Esophagus muscularis mucosa (tissue), 4 donors: ENCODE results near the gene MED13L. TPM values are rescaled to one million over a fixed set of nuclear protein-coding genes. Genes with fewer than 3 reads are reported as not detected.

Experiments
- DNase-seq: peaks from one replicate; pipeline ENCODE4 v3.0.0-alpha.2; 2017; ENCODE audit errors: extremely low spot score
- H3K27ac ChIP-seq, 4 donors: fragments of 200-600 bp; sonication (generic); replicated peaks in 1 of 4; 1 replicate in 3 of 4; 2 replicates in 1 of 4; pipeline ENCODE4 v1.5.1; 2016 to 2019; ENCODE audit warnings: mild to moderate bottlenecking in 1 of 4
- H3K27me3 ChIP-seq, 4 donors: fragments of 200-600 bp; sonication (generic); one replicate each; pipeline versions ENCODE4 v1.5.1 to v1.6.0; 2016 to 2019
- H3K36me3 ChIP-seq, 4 donors: fragments of 200-600 bp; sonication (generic); one replicate each; pipeline ENCODE4 v1.5.1; 2016 to 2019
- H3K4me1 ChIP-seq, 4 donors: fragments of 200-600 bp; sonication (generic); one replicate each; pipeline ENCODE4 v1.5.1; 2016 to 2019
- H3K4me3 ChIP-seq, 4 donors: fragments of 200-600 bp; sonication (generic); 1 replicate in 2 of 4; 2 replicates in 2 of 4; pipeline ENCODE4 v1.5.1; 2016 to 2019; ENCODE audit warnings: mild to moderate bottlenecking in 4 of 4, moderate library complexity in 1 of 4
- H3K9me3 ChIP-seq, 4 donors: fragments of 200-600 bp; sonication (generic); 1 replicate in 3 of 4; 2 replicates in 1 of 4; pipeline ENCODE4 v1.5.1; 2016 to 2019
- EP300 ChIP-seq: sonication (generic); formaldehyde crosslinking; IDR thresholded peaks from one replicate; pipeline ENCODE4 v1.6.1; 2017; ENCODE audit warnings: antibody characterized with exemption
- POLR2A ChIP-seq: fragments of 450-650 bp; IDR thresholded peaks from one replicate; pipeline ENCODE4 v1.6.1; 2017; ENCODE audit warnings: antibody characterized with exemption, moderate library complexity, mild to moderate bottlenecking, low read depth
- POLR2AphosphoS5 ChIP-seq, 2 donors: sonication (generic); formaldehyde crosslinking; IDR thresholded peaks; one replicate each; pipeline ENCODE4 v1.6.1; 2017; ENCODE audit warnings: antibody characterized with exemption in 2 of 2
- WGBS: methylation state at CpG from one replicate; pipeline ENCODE4 v1.1.5; 2018; 5-methylcytosine and 5-hydroxymethylcytosine counted together
- intact Hi-C: fragments of 100-400 bp; cut with DNase I; formaldehyde crosslinking; loops from one replicate; pipeline ENCODE4 v1.15.1; 2023
- total RNA-seq, 4 donors: library from RNA; depleted of rRNA; stranded (reverse); fragments of >200 nt; gene quantifications; one replicate each; pipeline versions ENCODE4 v1.1.0 to v1.2.1, GENCODE V29; 2016
- TF ChIP-seq, protein P1 (sequence below), 3 experiments: fragments of 200-600 bp in 2 of 3; fragments of 450-650 bp in 1 of 3; sonication (generic) in 2 of 3; IDR thresholded peaks; one replicate each; pipeline ENCODE4 v1.5.1; 2017 to 2019; ENCODE audit warnings: antibody characterized with exemption in 3 of 3, mild to moderate bottlenecking in 2 of 3, moderate library complexity in 1 of 3

MED13L gene
- total RNA-seq, 4 donors from 2014 or later = 141 to 350 (median 175) TPM

DNA sequence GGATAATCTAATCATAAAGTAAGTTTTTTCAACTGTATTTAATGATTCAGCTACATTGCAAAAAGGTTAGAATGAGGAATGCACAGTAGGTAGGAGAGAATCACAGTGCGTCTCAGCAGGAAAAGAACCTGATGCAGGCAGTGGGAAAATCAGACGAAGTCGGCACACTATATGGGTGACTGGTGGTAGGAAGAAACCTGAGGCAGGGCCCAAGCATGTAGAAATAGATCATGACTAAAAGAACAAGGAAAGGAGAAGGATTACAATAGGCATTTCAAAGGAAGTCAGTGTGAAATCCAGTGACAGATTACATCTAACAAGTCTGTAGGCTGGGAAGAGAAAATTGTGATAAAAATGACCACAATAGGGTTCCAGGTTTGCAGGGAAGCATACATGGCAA lies 267.0 kb downstream of the MED13L start:
- Histone ChIP-seq H3K27ac (no peak overlapping the region), H3K4me3 (no peak overlapping the region), H3K4me1 (peaks cover 0 to 10% (median 8%) of the 10 kb centered on the region in 4 donors), H3K36me3 (peaks cover 32 to 95% (median 72%) of the 10 kb centered on the region in 4 donors), H3K9me3 (no peaks in the 10 kb centered on the region), H3K27me3 (no peaks in the 10 kb centered on the region)
- DNase-seq = no peak
- 92% methylated on average over 3 of the region's 3 CpGs for WGBS
- intact Hi-C loops = loop anchor here (5.0 kb wide), 1 partner anchor 592 kb away; no protein-coding TSS in a partner anchor
- TF ChIP-seq, protein P1, sequence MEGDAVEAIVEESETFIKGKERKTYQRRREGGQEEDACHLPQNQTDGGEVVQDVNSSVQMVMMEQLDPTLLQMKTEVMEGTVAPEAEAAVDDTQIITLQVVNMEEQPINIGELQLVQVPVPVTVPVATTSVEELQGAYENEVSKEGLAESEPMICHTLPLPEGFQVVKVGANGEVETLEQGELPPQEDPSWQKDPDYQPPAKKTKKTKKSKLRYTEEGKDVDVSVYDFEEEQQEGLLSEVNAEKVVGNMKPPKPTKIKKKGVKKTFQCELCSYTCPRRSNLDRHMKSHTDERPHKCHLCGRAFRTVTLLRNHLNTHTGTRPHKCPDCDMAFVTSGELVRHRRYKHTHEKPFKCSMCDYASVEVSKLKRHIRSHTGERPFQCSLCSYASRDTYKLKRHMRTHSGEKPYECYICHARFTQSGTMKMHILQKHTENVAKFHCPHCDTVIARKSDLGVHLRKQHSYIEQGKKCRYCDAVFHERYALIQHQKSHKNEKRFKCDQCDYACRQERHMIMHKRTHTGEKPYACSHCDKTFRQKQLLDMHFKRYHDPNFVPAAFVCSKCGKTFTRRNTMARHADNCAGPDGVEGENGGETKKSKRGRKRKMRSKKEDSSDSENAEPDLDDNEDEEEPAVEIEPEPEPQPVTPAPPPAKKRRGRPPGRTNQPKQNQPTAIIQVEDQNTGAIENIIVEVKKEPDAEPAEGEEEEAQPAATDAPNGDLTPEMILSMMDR (IDR thresholded peaks at IDR 0.05) = no peak
- TF ChIP-seq POLR2AphosphoS5 (IDR thresholded peaks at IDR 0.05) = no peak
- TF ChIP-seq POLR2A = no peak
- TF ChIP-seq EP300 = no peak

DNA sequence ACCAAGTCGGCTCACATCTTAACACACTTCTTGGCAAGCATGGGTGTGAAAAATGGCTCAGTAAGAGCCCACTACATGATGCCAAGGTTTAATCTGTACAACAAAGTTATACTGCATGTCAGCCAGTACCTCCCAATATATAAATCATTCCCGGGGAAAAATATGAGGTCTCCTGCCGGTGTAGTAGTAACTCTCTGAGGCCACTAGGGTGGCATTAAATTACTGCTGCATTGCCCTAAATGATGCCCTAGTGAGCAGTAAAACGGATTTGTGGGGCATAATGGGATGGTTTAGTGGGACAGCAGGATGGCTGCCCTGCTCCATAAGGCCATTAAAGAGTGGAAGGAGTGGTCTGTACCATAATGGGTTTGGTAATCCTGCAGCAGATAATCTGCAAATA lies 267.7 kb downstream of the MED13L start:
- intact Hi-C loops = loop anchor here (5.0 kb wide), 1 partner anchor 592 kb away; no protein-coding TSS in a partner anchor
- H3K27me3 ChIP-seq = no peaks in the 10 kb centered on the region
- no peaks in the 10 kb centered on the region for H3K9me3 ChIP-seq
- H3K4me1 ChIP-seq = peaks cover 0 to 10% (median 8%) of the 10 kb centered on the region in 4 donors
- no peak overlapping the region for H3K27ac ChIP-seq
- H3K4me3 ChIP-seq = no peak overlapping the region
- peaks cover 32 to 97% (median 74%) of the 10 kb centered on the region in 4 donors for H3K36me3 ChIP-seq
- TF ChIP-seq, protein P1 (IDR thresholded peaks at IDR 0.05) = peak in 1 of 3 experiments; percentile 34
- no peak for TF ChIP-seq EP300
- TF ChIP-seq POLR2A = no peak
- peak in 1 of 2 donors; percentile 6 for TF ChIP-seq POLR2AphosphoS5 (IDR thresholded peaks at IDR 0.05)
- 56% methylated on average over 4 of the region's 4 CpGs for WGBS
- DNase-seq = no peak

DNA sequence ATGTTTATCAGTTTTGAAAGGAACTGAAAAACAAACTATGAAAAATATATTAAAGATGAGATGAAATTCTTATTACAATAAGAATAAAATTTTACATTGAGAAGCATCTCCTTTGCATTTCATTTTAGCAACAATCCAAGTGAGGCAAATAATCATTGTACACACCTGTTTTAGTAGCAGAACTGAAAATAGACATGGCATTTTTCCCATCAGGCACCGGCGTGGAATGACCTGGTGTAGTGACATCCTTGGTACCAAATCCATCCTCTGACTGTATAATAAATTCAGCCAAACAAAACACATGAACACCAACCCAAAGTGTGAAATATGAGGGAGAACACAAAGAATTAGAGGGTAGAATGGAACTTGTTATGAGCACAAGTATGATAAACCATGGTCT lies 271.4 kb downstream of the MED13L start:
- no peak for DNase-seq
- peaks cover 0 to 10% (median 8%) of the 10 kb centered on the region in 4 donors for H3K4me1 ChIP-seq
- no peaks in the 10 kb centered on the region for H3K9me3 ChIP-seq
- no peak overlapping the region for H3K4me3 ChIP-seq
- no peak for TF ChIP-seq EP300
- TF ChIP-seq POLR2AphosphoS5 (IDR thresholded peaks at IDR 0.05) = no peak
- TF ChIP-seq POLR2A = no peak
- TF ChIP-seq, protein P1 (IDR thresholded peaks at IDR 0.05) = no peak
- H3K36me3 ChIP-seq = peaks cover 33 to 90% (median 70%) of the 10 kb centered on the region in 4 donors
- no peaks in the 10 kb centered on the region for H3K27me3 ChIP-seq
- 82% methylated on average over 2 of the region's 2 CpGs for WGBS
- intact Hi-C loops = no loop called here
- H3K27ac ChIP-seq = no peak overlapping the region

DNA sequence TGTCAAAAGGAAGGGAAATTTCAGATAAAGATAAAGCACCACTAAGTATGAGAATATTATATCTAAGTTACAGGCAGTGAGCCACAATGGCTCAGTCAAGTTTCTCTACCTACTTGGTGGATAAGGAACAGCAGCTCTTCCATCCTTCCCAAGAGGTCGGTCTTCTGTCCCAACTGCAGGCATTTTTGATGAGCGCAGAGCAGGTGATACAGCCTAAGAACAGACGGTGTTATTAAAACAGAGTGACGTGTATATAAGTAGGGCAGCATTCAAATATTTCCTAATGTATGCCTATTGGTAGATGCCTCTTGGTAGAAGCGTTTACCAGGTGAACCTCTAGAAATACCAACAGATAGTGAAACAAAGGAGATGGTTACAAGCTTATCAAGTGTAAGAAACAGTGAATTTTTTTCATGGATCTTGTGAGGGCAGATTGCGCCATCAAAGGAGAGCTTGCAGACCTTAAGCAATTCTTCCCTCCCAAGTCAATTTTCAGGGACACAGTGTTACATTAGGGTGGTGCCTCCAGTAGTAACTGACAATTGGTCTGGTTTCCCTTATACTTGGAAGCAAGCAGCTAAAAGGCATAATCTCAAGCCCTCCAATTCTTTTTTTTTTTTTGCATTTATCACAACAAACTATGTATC lies 274.5 kb downstream of the MED13L start:
- no peak for DNase-seq
- Histone ChIP-seq H3K27me3 (no peaks in the 10 kb centered on the region), H3K4me3 (no peak overlapping the region), H3K9me3 (no peaks in the 10 kb centered on the region), H3K4me1 (peaks cover 12 to 25% (median 20%) of the 10 kb centered on the region in 4 donors), H3K27ac (no peak overlapping the region), H3K36me3 (peaks cover 16 to 70% (median 51%) of the 10 kb centered on the region in 4 donors)
- WGBS = 99% methylated on average over 6 of the region's 6 CpGs
- intact Hi-C loops = no loop called here
- TF ChIP-seq, protein P1 (IDR thresholded peaks at IDR 0.05) = no peak
- no peak for TF ChIP-seq POLR2A
- no peak for TF ChIP-seq EP300
- TF ChIP-seq POLR2AphosphoS5 (IDR thresholded peaks at IDR 0.05) = peak; percentile 14 to 20
